ENCODE measurements around the gene DCC.

DCC gene

GRCh38 chr18:52678034-52678433 is 338.0 kb downstream of the DCC start:
- Histone ChIP-seq H3K27me3 (no peaks in the 10 kb centered on the region), H3K9me3 (no peaks in the 10 kb centered on the region), H3K27ac (no peak overlapping the region), H3K36me3 (no peaks in the 10 kb centered on the region), H3K4me3 (no peak overlapping the region), H3K4me1 (no peaks in the 10 kb centered on the region)
- intact Hi-C loops (cut with DNase I; ENCODE audit: low total_unique reads) = no loop called here
- no peak for TF ChIP-seq CTCF (IDR thresholded peaks at IDR 0.05)
- no peak for DNase-seq

- Histone ChIP-seq H3K27ac (no peak overlapping the region), H3K4me1 (no peaks in the 10 kb centered on the region), H3K27me3 (no peaks in the 10 kb centered on the region), H3K9me3 (no peaks in the 10 kb centered on the region), H3K36me3 (no peaks in the 10 kb centered on the region), H3K4me3 (no peak overlapping the region)
- no peak for TF ChIP-seq CTCF (IDR thresholded peaks at IDR 0.05)
- no peak for DNase-seq
- intact Hi-C loops (cut with DNase I; ENCODE audit: low total_unique reads) = no loop called here
These were observed 338.6 kb downstream of the DCC start for GRCh38 chr18:52678551-52678950.

- Histone ChIP-seq H3K9me3 (no peaks in the 10 kb centered on the region), H3K4me3 (no peak overlapping the region), H3K27ac (no peak overlapping the region), H3K27me3 (no peaks in the 10 kb centered on the region), H3K36me3 (no peaks in the 10 kb centered on the region), H3K4me1 (no peaks in the 10 kb centered on the region)
- no peak for DNase-seq
- intact Hi-C loops (cut with DNase I; ENCODE audit: low total_unique reads) = no loop called here
- TF ChIP-seq CTCF (IDR thresholded peaks at IDR 0.05) = no peak
These were observed 339.4 kb downstream of the DCC start for GRCh38 chr18:52679354-52679753.

- Histone ChIP-seq H3K36me3 (no peaks in the 10 kb centered on the region), H3K9me3 (no peaks in the 10 kb centered on the region), H3K27ac (no peak overlapping the region), H3K4me1 (no peaks in the 10 kb centered on the region), H3K27me3 (no peaks in the 10 kb centered on the region), H3K4me3 (no peak overlapping the region)
- no peak for DNase-seq
- no peak for TF ChIP-seq CTCF (IDR thresholded peaks at IDR 0.05)
- intact Hi-C loops (cut with DNase I; ENCODE audit: low total_unique reads) = no loop called here
These were observed 342.3 kb downstream of the DCC start for GRCh38 chr18:52682260-52682659.

GRCh38 chr18:52685316-52685715 is 345.3 kb downstream of the DCC start:
- H3K4me3 ChIP-seq = no peak overlapping the region
- no peak for TF ChIP-seq CTCF (IDR thresholded peaks at IDR 0.05)
- no peaks in the 10 kb centered on the region for H3K4me1 ChIP-seq
- no peak overlapping the region for H3K27ac ChIP-seq
- intact Hi-C loops (cut with DNase I; ENCODE audit: low total_unique reads) = no loop called here
- DNase-seq = no peak
- H3K36me3 ChIP-seq = no peaks in the 10 kb centered on the region
- no peaks in the 10 kb centered on the region for H3K9me3 ChIP-seq
- H3K27me3 ChIP-seq = no peaks in the 10 kb centered on the region

- Histone ChIP-seq H3K27me3 (no peaks in the 10 kb centered on the region), H3K36me3 (no peaks in the 10 kb centered on the region), H3K4me3 (no peak overlapping the region), H3K4me1 (no peaks in the 10 kb centered on the region), H3K27ac (no peak overlapping the region), H3K9me3 (no peaks in the 10 kb centered on the region)
- TF ChIP-seq CTCF (IDR thresholded peaks at IDR 0.05) = no peak
- intact Hi-C loops (cut with DNase I; ENCODE audit: low total_unique reads) = no loop called here
- DNase-seq = no peak
These were observed 351.8 kb downstream of the DCC start for GRCh38 chr18:52691841-52692240.

Measured in tibial artery (tissue), 4 donors.